Measurements from ENCODE around the gene PPY.

DNA sequence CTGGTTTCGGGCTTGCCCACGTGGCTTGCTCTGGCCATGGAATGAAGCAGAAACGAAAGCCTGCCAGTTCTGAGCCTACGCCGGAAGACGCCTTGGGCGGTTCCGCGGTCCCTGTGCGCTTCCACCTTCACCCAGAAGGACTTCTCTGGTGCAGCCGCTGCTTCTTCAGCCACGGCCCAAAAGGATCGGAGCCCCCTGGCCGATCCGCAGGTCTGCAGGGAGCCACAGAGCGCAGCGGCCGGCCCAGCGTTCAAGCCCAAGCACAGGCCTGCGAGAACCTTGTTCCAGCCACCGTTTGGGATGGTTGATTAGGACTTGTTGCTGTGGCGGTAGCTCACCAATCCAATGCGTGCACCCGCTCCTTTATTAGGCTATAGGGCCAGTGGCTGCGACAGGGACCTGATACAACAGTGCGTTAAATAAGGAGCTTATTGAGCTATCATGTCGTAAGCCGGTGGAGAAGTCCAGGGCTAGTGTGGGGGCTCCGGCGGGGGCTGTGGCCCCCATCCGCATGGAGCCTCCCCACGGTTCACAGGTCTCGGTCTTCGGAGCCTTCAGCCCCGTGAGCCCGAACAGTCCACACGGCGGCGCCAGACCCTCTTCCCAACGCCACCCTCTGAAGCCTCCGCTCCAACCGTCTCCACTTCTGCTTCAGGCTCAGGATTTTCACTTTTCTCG, 24.8 kb downstream of the PPY start:
- TF ChIP-seq EP300 (IDR thresholded peaks at IDR 0.05): no peak
- TF ChIP-seq POLR2A (IDR thresholded peaks at IDR 0.05): no peak
- TF ChIP-seq, protein P1, sequence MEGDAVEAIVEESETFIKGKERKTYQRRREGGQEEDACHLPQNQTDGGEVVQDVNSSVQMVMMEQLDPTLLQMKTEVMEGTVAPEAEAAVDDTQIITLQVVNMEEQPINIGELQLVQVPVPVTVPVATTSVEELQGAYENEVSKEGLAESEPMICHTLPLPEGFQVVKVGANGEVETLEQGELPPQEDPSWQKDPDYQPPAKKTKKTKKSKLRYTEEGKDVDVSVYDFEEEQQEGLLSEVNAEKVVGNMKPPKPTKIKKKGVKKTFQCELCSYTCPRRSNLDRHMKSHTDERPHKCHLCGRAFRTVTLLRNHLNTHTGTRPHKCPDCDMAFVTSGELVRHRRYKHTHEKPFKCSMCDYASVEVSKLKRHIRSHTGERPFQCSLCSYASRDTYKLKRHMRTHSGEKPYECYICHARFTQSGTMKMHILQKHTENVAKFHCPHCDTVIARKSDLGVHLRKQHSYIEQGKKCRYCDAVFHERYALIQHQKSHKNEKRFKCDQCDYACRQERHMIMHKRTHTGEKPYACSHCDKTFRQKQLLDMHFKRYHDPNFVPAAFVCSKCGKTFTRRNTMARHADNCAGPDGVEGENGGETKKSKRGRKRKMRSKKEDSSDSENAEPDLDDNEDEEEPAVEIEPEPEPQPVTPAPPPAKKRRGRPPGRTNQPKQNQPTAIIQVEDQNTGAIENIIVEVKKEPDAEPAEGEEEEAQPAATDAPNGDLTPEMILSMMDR (IDR thresholded peaks at IDR 0.05): no peak

All from ovary (tissue), 3 donors.